GM18907 (cell line): ENCODE data around the gene CLEC20A.

Experiments
- ATAC-seq: cut with Tn5 transposase; IDR thresholded peaks from one replicate; pipeline ENCODE4 v1.9.1; 2021; ENCODE audit warnings: mild to moderate bottlenecking, moderate library complexity; ENCODE audit not compliant: unreplicated experiment

CLEC20A gene

DNA sequence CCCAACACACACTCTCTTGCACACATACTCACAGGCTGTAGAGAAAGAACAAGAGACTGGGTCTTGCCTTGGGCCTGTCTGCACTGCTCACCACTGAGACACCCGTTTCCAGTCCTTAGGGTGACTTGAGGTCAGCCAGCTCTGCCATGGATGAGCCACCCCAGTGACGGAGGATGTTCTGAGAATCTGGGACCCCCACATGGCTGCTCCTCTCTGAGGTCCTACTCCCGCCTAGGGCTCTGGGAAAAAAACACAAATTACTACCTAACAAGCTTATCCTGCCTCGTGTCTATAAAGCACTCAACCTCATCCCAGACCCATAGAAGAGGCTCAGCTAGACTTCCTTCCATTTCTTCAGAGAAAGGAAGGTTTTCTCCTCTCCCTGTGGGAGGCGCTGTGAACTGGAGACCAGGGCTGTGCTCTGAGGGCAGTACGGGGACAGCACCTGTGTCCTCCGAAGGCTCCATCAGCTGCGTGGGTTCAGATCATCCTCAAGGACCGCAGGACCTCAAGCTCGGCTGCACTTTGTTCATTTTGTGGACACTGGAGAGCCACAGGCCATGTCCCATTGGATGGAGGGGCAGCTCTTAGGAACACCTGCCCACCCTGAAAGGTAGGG is 4.3 kb upstream of the CLEC20A start:
- peak; percentile 12 for ATAC-seq

DNA sequence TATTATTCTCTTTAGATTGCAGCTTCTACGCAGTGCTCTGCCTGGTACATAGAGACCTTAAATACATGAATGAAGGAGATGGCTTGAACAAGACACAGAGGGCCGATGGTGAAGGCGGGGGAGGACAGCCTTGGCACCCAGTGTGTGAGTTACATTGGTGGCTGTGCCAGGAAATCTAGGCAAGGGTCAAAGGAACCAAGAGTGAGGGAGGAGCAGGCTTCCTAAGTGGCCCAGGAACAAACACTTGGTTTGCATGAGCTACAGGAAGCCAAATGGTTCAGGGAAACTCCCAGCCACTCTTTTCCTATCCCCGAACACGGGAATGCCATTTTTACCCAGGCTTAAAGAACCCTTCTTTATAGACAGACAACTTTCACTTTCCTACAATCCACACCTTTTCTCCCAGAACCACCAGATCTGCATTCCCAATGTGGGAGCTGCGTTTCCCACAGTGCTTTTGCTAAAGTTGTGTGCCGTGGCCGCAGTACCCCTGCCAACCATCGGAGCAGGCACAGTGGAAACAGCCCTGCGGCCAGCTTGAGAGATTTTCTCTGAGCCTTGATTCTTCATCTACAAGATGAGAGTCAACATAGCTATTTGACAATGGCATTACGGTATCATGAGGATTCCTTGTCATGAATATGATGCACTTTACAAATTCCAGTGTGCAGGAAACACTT is 3.5 kb upstream of the CLEC20A start:
- ATAC-seq: no peak

DNA sequence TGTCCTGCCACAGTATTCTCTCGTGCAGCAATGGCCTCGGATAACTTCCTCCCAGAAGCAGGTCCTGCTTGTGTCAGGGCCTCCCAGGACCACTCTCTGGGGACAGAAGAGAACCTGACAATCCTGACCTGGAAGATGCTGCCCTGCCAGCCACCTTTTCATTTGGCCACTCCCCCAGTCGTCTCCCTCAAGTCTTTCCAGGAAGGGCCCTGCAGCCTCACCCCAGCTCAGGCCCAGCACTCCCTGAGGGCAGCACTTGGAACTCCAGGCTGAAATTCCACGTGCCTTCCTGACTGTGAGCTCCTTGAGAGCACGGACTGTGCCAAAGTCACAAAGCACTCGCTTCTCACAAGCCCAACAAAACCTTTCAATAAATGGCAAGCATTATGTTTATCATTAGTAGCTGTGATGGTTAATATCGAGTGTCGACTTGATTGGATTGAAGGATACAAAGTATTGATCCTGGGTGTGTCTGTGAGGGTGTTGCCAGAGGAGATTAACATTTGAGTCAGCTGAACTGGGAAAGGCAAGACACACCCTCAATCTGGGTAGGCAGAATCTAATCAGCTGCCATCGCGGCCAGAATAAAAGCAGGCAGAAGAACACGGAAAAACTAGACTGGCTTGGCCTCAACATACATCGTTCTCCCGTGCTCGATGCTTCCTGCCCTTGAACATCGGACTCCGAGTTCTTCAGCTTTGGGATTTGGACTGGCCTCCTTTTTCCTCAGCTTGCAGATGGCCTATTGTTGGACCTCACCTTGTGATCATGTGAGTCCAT is 2.3 kb upstream of the CLEC20A start:
- no peak for ATAC-seq

DNA sequence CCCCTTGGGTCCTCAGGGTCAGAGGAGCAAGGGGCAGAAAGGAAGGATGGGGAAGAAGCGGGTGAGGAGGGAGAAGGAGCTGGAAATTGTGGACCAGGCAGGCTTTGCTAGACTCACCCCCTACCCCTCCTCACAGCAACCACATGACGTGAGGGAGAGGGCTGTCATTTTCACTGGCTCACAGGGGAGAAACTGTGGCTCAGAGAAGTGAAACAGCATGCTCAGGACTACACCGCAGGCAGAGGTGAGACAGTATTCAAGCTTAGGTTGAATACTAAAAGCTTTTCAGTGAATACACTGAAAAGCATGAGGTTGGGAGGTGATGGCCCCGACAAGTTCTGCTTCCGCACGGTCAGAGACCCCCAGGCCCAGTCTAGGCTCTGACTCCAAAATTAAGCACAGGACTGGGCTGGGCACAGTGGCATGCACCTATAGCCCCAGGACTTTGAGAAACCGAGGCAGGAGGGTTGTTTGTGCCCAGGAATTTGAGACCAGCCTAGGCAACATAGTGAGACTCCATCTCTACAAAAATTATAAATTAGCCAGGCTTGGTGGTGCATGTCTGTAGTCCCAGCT is 1.2 kb upstream of the CLEC20A start:
- no peak for ATAC-seq

DNA sequence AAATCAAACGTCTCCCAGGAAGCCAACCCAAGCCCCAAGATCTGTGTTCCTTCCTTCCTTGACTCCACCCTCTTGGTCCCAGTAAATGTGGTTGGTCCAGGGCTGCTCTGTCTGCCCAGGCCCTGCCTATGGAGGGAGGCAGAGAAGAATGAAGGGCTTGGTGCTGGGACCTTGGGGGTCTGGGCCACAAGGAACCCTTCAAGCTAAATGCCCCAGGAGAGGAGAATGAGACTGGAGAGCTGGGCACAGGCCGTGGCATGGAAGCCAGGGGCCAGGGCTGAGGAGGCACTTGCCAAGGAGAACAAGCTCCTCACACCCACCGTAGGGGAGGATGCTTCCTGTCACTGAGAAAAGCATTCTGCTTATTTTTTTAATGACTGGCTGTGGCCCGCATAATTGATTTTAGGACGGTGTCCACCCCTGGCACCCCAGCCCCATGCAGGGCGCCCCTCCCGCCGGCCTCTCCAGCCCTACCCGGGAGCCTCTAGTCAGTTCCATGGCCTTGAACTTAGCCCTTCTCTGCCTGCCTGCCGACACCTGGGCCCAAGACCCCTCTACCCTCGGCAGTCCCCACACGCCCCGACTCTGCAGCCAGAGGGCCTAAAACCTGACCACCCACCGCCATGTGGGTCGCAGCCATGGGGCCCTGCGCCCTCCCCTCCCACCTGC is 889 bp downstream of the CLEC20A start:
- no peak for ATAC-seq

DNA sequence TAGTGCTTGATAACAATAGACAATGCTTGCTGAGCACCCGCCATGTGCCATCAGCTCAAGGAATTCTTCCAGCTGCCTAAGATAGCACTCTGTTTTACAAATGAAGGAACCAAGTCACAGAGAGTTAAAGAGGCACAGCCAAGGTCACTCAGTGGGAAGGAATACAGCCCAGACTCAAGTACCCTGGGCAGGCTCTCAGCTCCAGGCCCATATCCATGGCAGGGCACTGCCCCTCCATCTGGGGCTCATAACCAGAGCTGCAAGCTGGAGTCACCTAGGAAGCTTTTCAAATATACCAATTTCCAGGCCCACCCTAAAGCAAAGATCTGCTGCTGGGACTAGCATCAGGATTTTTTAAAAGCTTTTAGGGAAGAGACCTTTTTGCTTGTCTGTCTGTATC is 1.6 kb downstream of the CLEC20A start:
- no peak for ATAC-seq

DNA sequence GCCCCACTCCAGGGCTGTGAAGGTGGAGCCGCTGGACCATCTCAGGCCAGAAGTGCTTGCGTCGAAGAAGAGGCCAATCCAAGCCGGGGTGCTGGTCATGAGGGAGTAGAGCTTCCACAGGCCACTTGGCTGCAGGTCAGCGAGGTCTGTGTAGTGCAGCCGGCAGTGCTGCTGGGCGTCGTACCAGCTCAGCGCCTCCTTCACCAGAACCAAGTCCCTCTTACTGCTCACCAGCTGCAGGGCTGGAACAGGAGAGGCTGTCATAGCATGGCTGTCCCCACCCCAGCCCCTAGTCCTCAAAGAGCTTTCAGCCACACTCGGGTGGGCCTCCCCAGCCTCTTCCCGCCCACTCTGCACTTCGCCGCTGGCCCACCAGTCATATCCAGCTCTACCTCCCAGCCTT is 2.2 kb downstream of the CLEC20A start:
- no peak for ATAC-seq

DNA sequence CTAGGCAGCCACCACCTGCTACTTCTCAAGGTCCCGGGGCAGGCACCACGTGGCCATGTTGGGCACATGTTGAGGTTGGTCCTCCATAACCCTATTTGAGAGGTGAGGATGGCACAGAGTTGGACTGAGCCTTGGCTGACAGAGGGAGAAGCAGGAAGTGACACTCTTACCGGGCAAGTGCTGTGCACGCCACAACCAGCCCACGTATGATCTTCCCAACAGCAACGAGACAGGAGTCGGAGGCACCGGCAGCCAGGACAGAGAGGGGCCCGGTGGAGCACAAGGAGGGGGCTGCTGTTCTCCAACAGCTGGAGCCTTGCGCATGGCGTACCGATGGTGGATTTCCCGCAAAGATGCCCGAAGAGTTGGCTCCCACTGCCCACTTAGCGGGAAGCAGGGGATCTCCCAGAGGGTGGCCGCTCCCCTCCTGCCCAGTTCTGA is 3.4 kb downstream of the CLEC20A start:
- no peak for ATAC-seq

DNA sequence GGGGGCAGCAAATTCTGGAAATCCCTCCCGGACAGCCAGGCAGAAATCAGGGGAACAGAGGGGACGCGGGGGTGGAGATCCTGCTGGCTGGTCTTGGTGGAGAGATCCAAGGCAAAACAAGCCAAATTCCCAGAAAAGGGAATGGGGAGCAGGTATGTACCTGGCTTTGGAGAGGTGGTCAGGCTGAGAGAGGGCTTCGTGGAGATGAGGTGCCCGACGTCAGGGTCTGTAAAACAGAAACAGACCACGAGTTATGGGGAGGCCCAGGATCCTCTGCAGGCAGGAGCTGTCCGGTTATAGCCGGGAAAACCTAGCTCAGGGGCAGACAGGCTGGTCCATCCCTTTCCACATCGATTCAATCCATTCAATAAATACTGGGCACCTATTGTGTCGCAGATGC is 4.4 kb downstream of the CLEC20A start:
- no peak for ATAC-seq

DNA sequence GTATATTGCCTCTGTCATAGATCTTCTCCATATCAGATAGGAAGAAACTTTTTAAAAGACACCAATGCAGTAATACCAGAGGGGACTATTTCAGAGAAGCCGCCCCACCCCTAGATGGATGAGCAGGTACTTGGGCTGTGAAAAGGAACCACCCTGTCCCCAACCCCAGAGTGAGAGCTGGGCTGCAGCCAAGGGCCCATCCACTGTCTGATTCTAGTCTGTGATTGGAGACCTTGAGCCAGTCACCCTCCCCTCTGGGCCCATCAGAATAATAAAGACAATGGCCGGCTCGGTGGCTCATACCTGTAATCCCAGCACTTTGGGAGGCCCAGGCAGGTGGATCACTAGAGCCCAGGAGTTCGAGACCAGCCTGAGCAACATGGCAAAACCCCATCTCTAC is 5.0 kb downstream of the CLEC20A start:
- no peak for ATAC-seq

DNA sequence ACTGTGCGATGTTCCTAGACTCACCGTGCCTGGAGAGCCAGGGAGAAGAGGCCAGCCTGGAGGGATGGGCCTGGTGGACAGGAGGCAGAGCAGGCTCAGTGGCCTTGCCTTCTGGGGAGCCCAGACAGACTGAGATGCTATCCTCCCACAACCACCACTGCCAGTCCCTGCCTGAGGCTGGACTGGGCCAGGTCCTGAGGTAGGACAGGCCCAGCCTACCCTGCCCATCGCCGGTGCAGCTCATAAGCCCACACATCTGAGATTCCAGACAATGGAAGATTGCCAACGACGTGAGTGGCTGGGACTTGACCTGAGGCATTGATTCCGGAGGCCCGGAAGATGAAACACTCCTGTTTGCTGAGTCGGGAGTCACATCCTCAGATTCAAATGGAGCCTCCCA is 5.8 kb downstream of the CLEC20A start:
- ATAC-seq: no peak

DNA sequence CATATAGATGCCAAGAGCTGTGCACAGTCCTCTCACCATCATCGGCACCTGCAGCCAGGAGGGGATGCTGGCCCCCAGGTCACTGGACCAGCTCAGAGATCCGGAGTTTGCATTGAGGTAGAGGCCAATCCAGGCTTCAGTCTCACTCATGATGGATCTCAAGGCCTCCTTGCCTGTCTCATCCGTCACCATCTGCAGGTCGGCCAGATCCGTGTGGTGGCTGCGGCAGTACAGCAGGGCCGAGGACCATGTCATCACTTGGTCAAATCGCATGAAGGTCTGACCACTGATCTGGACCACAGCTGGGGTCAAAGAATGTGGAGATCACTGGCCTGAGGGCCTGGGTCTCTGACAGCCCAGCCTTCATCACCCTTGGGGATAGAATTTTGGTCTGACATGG is 6.6 kb downstream of the CLEC20A start:
- no peak for ATAC-seq

DNA sequence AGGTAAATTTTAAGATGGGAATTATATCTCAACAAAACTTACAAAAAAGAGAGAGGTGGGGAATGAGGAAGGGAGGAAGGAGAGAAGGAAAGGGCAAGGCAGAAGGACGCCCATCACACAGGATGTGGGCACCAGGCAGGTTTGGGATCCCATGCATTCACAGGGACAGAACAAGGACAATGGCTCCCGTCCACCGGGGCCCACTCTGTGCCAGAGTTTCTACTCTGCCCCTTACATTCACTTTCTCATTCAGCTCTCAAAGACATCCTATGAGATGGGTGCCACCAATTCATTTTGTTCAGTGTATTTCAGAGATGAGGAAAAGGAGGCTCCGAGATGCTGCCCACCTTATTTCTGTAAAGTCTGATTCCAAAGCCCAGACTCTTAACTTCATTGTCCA is 7.4 kb downstream of the CLEC20A start:
- no peak for ATAC-seq

DNA sequence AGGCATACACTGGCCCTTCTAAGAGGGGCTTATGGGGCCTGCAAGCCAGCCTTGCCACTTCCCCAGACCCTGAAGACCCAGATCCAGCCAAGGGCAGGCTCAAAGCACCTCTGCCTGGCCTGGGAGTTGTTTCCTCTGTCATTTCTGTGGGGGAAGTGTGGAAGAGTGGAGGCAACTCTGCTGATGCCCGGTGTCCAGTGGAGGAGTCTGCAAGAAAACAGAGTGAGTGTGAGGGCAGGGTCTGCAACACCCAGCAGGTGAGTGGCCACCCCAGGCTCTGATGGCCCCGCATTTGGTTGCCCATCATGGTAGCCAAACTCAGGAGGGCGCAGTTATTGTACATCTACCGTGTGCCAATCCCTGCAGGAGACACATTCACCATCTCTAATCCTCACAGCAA is 8.4 kb downstream of the CLEC20A start:
- no peak for ATAC-seq

DNA sequence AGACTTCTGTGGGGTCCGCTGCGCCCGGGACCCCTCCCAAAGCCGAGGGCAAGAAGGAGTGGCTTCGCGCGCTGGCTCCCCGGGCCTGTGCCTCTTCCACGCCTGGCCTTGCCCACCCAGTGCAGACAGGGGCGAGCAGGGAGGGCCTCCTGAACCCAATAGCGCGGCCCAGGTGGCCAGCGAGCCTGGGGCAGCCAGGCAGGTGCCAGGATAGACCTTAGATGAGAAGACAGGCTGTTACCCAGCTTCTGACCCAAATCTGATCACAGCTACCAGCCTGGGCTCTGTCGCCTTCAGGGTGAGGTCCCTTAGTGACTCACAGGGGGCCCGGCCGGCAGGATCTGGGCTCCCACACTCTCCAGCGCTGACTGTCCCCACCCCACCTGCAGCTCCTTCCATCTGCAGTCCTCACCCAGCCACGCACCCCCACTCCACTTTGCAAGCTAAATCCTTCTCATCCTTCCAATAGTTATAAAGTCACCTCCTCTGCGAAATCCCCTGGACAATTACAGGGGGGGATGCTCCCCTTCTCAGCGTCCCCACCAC is 9.6 kb downstream of the CLEC20A start:
- ATAC-seq: no peak

DNA sequence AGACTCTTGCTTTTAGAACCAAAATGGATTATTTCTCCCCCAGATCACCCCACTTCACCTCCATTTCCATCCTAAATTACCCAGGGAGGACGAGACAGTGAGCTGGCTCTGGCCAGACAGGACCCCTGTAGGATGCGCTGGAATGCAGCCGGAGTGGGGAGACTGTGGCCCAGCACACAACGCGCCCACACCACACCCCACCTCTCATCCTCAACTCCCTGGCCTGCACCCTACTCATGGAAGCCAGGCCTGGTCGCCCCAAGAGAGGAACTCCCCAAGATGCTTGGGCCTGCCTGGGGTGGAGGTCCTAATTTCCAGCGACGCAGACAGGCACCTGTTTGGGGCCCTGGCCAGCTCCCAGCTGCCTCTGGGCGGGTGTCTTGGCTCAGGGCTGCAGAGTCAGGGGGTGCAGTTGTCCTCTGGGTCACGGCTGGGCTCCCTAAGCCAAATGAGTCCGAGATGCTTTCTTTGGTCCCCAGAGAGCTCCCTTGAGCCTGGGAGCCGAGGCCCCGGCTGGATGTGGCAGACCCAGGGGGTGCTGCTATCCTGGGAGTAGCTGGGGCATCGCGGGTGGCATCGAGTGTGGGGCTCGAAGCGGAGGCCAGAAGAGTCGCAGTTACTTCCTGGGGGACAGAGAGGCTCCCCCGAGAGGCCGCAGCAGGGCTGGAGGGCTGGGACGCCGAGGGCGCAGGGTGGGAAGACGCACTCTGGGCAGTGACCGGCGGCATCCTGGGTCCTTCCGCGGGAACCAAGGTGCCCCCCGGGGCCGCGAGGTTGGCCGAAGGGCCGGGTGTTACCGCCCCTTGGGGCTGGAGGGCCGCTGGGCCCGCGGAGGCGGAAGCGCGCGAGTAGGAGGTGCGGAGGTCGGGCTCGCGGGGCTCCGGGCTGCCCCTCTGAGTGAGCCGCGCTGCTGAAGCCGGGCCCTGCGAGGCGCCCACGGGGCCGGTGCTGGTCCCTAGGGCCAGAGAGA is 10.4 kb downstream of the CLEC20A start:
- ATAC-seq: no peak

DNA sequence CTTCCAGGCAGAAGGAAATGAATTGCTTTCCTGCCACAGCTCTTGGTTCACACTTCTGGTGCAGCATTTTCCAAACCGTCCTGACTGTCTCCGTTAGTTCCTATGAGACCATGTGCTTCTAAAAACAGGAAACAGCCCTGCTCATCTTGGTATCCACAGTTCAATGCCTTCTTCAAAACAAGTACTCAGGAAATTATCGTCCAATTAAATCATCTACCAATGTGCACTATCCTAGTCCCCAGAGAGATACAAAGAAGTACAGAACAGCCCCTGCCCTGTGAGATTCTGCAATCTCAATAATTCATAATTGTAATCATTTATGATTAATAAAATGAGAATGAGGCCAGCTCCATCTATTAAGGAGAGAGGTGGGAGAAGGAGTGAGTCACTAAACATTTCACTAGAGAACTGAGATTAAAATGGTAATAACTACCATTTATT is 11.2 kb downstream of the CLEC20A start:
- no peak for ATAC-seq

DNA sequence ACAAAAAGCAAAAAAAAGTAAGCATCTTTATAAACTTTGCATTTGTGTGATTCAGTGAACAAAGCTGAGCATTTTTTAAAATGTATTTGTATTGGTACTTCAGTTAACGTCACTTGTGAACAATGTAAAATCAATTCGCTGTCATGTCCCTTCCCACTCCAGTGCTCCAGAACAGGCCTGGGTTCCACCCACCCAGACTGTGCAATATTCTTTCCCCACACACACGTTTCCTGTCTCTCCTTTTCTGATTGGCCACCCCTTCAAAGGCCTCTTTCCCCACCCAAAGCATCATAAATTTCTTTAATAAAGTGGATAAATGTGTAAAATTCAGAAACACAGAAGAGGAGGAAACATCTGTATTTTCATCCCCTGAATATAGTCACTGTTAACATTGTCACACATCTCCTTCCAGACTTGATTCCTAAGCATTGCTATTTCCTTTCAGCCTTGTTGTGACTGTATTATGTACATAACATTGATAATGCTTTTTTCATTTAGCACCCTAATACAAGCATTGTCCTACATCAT is 12.0 kb downstream of the CLEC20A start:
- no peak for ATAC-seq

DNA sequence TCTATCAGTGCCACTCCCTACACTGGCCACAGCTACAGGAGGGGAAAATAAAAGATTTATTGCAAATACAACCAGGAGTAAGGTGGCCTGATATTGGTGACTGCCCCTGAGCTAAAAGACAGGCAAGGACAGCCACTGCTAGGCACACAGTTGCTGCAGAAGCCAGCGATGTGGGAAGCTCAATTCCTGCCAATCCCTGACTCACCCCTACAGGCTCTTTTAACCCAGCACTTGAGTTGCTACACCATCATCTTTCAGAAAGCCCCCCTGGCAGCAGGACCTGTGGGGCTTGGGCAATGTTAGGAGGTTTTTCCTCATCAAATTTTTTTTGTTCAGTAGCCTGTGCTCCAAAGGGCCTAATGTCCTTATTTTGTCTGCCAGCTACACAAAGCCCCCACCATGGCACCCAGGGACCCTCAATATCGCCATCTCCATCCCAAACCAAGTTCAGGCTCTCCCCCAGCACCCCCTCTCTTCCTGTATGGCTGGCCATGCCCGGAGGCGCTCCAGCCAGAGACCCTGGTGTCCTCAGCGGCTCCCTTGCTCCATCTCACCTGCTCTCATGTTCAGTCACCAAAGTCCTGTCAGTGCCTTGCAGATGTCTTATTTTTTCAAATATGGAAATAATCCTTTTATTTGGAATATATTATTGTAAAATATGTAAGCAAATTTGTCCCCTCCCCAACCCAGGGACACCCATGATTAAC is 13.4 kb downstream of the CLEC20A start:
- ATAC-seq: no peak
